ENCODE measurements around the gene BMPER.
"Not testable (repeated sequence)": the region's sequence is repeated elsewhere in the genome, so short reads cannot be mapped to it uniquely, and the experiment has no call there.

Gene BMPER

DNA sequence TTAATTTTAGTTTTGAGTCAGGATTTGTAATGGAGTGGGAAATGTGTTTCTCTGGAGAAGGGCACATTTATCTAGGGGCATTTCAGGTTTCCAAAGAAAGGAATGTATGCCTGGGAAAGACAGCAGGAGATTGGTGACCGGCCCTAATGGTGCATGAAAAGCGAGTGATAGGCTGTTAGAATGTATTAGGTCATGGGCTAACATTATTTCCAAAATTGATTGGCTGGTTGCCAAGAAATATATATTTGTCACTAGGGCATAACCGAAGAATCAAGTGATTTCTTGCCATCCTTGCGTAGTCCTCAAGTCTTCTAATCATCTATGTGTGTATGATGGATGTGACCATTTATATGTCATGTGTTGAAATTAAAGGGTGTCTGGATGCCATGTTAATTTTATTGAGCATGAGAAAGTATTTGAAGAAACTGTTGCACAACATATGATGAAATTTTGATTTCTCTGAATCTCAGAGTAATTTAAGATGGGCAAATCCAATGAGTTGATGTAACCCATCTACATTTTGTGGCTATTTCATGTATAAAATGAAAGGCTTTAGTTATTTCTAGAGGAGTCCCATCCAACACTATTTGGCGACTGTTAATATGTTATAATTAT lies 248.4 kb downstream of the BMPER start:
- no peak for DNase-seq

DNA sequence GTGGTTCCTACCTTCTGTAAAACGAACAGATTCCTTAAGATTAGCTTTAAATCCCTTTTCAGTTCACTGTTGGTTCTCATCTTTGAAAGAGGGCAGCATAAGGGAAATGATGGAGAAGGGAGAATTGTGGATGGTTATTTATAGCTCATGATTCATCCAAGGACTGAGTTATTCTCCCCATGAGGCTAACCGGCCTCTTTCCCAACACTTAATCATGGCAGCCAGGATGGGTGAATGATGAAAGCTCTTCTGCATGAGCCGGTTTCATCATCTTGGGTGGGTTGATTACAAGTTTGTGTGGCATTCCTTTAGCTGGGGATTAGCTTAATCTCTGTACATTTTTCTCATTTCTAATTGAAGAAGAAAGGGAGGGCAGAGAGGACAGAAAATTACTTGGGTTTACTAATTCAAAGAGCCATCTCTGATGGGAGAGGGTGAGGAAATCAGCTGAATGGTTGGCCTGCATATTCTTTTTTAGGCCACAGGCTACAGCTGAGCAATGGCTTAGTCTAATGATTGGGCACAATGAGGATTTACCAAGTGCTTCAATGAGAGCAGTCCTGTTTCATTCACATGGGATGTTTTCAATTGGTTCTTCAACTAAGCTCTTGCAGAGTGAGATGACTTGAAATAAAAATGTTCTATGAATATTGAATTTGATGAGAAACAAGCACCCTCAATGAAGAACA lies 250.0 kb downstream of the BMPER start:
- no peak for DNase-seq

DNA sequence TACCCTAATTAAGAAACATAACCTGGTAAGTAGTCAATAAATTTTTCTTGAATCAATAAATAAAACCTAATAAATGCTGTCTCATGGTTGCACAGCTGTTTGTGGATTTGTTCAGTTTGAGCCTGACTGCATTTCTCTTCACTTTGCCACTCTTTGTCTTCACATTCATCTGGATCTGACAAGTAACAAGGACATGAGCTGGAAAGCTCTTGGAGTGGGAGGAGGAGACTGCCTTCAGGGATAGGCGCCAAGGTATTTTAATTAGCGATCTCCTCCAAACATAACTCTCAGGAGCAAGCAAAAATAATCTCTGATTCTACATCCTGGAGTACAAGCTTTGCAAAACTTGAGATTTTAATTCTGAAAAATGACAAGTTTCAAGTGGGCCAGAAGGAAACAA lies 251.0 kb downstream of the BMPER start:
- no peak for DNase-seq

DNA sequence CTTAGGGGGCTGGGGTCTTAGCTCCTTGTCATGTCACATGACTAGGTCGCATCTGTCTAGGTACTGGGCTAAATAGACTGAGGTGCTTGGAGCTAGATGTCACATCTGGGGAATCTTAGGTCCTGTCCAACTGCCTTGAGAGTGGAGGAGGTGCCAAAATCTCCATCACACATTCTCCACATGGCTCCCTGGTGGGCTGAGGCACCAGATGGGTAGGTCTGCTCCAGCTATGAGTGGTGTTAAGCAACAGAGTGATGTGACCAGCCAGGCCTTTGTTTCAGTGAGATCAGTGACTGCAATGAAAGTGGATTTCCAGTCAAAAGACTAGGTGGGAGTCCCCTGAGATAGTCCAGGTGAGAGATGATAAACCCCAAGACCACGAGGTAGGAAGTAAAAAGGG lies 251.8 kb downstream of the BMPER start:
- DNase-seq = no peak

DNA sequence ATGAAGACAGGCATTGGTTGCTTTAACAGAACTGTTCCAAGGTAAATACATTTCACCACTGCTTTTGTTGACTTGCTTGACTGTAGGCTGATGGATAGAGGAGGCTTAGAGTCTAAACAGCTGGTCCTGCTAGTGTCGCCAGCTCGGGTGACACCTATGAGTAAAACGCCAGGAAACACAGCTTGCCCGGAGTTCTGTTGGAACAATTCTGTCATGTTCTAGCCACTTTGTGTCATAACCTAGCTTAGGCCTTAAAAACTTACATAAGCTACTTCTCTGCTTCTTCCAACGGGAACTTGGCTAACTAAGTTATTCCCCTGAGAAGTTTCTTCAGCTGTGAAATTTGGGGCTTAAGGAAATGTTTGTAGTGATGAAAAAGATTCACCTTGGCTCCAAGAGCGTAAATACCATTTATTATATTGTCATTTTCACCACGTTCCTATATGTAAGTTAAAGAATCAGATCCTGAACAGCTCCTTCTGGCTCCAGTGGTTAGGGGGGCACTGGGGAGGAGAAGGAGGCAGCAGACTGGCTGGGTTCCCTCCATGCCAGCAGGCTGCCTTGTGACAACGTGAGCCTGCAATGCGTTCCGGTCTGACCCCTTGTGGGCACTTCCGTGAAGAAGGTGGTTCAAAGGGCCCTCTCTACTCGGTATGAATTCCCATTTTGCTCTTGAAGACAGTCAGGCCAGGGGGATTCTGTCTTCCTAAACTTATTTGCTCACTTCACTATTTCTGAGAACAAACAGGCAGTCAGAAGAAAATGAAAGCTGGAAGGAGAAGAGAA lies 253.2 kb downstream of the BMPER start:
- no peak for DNase-seq

DNA sequence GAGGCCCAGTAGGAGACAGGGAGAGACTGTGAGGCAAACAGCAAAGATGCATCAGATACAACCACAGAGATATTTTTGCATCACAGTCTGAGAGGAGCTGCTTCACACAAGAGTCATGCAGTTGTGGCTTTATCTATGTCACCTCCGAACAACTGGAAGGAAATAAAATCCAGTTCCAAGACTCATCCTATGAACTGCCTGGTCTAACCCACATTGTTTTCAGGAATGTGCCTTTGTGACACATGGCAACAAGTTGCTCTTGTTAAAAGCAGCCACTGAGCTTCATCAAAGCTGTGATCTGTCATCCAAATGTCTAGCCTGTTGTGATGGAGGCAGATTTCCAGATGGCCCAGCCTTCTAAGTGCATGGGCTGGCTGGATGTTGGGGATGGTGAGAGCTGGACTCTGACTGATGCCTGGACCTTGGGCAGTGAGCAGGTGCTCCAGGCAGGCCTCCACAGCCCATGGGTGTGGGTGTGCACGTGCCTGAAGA lies 255.0 kb downstream of the BMPER start:
- DNase-seq = no peak

DNA sequence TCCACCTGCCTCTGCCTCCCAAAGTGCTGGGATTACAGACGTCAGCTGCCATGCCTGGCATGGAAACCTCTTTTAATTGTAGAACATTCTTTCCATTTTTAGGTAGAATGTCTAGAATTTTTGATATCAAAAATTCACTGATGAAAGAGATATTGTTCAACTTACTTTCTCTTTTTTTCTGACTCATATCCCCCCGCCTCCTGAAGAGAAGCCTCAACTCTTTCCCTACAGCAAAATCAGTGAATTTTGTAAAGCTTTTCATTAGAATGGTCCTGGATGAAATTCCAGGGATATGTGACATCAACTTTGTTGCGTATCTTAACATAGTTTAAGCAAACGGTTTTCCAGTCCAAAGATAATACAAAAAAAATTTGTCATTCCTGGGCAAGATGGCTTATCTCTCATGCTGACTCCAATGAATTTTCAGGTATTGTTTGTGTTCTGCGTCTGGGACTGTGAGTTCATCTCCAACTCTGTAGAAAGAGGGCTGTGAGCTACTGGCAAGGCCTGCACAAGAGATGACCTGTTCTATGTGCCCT lies 256.8 kb downstream of the BMPER start:
- no peak for DNase-seq

DNA sequence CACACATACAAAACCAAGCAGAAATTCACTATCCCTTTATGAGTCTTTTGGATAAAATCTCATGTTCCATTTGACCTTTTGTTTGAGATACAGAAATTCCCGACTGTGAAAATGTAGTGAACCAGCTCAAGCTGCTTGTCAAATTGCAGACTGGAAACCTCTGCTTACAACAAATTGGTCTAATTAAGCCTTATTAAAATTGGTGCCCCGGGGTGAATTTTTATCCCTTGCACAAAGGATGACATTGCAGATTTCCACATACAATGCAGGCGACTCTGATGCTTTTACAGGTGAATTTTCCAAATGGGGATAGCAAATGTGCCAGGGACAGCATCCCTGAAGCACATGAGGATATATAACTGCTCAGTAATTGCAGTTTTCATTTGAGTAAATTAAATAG lies 257.3 kb downstream of the BMPER start:
- no peak for DNase-seq

DNA sequence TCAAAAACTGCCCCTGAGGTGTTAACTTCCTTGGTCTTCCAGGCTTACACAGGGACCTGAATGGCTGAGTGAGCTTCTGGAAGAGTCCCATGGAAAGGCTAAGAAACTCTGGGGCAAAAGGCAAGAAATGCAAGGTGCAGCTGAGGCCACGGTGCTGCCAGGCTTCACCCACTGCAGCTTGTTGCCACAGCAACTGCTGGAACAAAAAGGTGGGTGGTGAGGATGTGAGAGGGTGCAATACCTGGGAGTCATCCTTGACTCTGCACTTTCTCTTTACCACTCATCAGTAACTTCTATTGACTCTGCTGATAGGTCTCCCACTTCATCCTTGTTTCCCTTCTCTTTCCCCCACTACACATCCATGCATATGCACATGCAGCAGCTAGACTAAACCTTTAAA lies 258.6 kb downstream of the BMPER start:
- no peak for DNase-seq

DNA sequence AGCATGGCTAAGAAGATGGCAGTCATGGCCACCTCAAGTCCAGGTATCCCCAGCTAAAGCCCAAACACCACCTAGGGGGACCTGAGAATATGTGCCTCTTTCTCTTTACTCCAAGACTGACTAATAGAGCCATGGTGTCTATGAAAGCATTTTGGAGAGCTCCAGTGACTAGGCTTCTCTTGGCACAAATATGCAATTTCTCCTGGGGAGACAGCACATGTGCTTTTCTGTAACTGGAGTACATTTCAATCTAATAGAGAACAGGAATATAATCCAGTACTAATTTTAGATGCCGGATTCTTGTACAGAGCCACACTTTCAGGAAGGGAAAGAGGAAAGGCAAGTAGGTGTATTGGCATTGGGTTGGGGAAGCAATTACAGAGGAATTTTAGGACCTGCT lies 260.1 kb downstream of the BMPER start:
- no peak for DNase-seq

DNA sequence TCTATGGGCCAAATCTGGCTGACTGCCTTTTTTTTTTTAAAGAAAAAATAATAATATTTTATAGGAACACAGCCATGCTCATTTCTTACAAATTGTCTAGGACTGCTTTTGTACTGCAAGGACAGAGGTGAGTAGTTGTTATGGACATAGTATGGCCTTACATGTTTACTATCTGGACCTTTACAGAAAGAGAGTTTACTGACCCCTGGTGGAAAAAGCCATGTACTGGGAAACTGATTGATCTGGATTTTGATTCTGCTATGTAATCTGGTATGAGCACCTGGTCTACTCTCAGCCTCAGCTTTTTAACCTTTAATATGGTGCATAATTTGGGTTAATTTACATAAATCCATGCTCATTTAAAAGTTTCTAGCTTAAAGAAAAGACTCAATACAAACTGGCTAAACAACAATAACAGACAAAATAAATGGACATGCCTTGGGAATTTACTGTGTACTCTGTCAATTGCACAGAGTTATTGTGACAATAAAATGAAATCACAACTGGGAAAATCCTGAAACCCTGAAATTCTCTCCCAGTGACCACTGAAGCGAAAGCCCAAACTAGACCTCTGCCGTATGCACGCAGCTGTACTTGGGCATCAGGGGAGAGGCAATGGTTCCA lies 260.7 kb downstream of the BMPER start:
- DNase-seq = no peak

DNA sequence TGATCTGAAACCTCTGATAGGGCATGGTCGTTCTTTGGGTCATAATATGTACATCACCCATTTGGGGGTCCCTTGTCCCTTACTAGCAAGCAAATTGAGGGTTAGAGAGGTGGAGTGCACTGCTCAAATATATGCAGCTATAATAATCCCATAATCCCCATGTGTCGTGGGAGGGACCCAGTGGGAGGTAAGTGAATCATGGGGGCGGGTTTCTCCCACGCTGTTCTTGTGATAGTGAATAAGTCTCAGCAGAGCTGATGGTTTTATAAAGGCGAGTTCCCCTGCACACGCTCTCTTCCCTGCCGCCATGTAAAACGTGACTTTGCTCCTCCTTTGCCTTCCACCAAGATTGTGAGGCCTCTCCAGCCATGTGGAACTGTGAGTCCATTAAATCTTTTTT lies 262.7 kb downstream of the BMPER start:
- DNase-seq = no peak

DNA sequence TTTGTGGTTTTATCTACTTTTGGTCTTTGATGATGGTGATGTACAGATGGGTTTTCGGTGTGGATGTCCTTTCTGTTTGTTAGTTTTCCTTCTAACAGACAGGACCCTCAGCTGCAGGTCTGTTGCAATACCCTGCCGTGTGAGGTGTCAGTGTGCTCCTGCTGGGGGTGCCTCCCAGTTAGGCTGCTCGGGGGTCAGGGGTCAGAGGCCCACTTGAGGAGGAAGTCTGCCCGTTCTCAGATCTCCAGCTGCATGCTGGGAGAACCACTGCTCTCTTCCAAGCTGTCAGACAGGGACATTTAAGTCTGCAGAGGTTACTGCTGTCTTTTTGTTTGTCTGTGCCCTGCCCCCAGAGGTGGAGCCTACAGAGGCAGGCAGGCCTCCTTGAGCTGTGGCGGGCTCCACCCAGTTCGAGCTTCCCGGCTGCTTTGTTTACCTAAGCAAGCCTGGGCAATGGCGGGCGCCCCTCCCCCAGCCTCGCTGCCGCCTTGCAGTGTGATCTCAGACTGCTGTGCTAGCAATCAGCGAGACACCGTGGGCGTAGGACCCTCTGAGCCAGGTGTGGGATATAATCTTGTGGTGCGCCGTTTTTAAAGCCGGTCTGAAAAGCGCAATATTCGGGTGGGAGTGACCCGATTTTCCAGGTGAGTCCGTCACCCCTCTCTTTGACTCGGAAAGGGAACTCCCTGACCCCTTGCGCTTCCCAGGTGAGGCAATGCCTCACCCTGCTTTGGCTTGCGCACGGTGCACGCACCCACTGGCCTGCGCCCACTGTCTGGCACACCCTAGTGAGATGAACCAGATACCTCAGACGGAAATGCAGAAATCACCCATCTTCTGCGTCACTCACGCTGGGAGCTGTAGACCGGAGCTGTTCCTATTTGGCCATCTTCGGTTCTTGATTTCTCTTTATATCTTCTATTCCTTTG lies 269.6 kb downstream of the BMPER start:
- not testable (repeated sequence) for DNase-seq

DNA sequence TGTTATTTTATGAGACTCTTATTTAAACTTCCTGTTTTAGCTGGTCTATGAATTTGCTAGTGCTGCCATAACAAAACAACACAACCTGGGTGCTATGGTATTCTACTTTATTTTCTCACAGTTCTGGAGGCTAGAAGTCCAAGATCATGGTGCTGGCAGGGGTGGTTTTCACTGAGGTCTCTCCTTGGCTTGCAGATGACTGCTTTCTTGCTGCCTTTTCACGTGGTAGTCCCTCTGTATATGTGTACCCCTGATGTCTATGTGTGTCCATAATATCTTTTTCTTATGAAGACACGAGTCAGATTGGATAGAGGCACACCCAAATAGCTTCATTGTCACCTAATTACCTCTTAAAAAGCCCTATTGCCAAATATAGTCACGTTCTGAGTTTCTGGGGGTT lies 270.5 kb downstream of the BMPER start:
- no peak for DNase-seq

DNA sequence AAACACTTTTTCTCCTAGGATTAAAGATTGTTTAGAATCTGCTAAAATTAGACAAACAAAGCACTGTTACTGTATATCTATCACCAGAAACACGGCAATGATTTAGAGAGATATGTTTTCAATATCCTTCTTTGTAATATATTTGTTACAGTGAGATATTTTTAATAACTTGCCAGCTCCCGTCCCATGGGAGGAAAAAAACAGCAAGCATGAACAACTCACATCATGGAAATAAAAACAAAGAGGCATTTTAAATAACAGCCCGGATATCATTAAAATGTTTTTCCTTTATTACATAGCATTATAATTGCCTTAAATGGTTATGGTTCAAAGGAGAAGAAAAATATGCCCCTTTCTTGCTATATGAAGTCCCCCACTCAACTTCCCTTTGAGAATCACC lies 272.1 kb downstream of the BMPER start:
- DNase-seq = no peak

DNA sequence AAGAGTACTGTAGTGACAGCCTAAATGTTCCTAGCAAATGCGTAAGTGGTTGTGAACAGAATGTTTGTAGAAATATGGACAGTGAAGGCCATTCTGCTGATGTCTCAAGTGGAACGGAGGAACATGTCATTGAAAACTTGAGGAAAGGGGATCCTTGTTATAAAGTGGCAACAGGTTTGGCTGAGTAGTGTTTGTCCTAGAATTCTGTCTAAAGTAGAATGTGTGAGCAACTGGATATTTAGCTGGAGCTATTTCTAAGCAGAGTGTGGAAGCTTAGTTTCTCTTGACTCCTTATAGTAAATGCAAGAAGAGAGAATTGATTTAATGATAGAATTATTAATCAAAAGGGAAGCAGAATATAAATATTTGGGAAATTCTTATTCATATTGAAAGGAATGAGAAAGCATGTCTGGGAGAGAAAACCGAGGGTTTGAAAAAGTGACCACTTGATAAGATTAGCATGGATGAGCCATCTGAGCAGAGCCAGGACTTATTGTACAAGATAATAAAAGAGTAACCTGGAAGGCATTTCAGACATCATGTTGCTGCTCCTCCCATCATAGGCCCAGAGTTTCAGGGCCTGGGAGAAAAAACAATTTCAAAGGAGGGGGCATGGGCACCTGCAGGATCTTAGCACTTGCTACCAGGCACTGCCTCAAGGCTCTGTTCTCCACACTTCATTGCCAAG lies 276.1 kb downstream of the BMPER start:
- no peak for DNase-seq

DNA sequence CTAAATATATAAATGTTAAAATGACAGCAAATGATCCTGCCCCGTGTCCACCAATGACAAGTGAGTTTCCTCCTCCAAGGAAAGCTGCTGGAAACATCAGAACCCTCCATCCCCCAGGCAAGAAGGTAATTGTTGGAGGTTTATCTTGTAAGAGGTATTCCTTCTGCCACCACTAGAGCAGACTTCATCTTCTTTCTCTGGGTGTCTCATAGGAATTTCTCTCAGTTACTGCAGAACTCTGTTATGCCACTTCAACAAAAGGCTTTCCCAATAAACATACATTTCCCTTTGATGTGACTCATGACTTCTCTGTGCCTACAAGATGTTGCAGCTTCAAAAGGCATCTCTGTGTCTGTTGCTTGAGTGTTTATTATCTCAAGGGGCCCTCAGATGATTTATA lies 279.1 kb downstream of the BMPER start:
- DNase-seq = no peak

DNA sequence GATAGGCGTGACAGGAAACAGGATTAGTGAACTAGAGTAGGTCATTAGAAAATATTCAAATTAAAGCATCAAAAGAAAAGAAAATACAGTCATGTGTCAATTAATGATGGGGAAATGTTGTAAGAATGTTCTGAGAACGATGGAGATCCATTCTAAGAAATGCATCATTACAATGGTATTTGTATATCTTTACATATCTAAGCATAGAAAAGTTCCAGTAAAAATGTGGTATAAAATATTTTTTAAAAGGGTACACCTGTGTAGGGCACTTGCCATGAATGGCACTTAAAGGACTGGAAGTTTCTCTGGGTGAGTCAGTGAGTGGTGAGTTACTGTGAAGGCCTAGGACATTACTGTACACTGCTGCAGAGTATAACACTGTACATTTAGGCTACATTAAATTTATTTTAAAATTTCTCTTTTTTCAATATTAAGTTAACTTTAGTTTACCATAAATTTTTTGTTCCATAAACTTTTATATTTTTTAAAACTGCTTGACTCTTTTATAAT lies 282.5 kb downstream of the BMPER start:
- no peak for DNase-seq

DNA sequence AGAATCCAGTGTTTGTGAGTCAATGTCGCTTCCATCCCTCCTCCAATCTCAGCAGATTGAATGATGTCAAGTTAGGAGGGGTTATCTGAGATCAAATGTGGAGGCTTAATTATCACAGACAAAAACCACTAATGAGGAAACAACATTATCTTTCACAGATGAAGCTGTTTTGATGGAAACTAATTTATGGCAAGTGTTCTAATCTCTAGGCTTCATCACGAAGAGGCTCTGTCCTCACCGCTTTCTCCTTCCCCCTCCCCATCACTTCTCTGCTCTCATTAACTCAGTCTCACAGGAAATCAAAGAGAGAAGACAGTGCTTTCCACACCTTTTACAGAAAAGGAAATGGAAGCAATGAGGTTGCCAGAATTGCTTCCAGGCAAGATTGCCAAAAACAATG lies 283.7 kb downstream of the BMPER start:
- DNase-seq = no peak

DNA sequence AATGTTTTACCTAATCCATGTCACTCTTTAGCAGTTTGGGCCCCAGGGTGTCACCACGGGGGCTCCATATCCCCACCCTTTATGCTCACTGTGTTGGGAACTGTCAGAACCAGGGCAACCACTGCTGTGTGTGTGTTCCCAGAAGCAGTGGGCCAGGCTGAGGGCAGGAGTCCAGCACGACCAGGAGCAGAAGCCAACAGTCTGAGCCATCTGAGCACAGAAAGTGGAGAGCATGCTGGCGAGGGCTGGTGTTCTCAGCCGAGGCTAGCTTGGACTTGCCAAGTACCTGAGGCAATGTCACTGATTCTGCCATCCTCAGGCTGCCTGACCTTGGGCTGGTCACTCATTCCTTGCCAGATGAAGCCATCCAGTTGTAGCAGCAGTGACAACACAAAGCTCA lies 285.0 kb downstream of the BMPER start:
- no peak for DNase-seq

DNA sequence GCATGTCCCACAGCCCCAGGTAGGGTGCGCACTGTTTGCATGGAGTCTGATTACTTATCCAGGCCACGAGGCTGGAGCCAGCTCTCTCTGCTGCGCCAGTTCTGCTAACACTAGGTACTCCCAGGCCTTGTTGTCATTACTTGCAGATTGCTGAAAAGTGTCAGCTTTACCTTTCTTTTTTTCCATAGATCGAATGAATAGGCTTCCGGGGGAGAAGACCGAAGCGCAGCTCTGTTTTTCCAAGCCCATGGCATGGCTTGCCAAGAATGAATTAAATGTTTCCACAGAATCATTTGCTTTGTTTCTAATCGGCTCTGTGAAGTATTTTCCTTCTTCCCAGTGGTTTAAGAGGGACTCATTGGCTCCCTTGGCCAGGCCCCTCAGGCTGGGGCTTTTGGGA lies 285.8 kb downstream of the BMPER start:
- no peak for DNase-seq
